OCI-LY1 (cell line): ENCODE results near the gene CACNB2.

Experiments
- CTCF ChIP-seq: fragments of 200-600 bp; sonication (generic), shearing (Covaris generic); IDR thresholded peaks from 2 replicates; pipeline ENCODE4 v1.5.1; 2017; ENCODE audit warnings: mild to moderate bottlenecking, antibody characterized with exemption, low read length, moderate library complexity, mixed read lengths
- EZH2 ChIP-seq: fragments of 200-600 bp; sonication (generic), shearing (Covaris generic); IDR thresholded peaks from 2 replicates; pipeline ENCODE4 v1.8.0; 2017; ENCODE audit warnings: borderline replicate concordance, mixed run types, mild to moderate bottlenecking, antibody characterized with exemption, low read length, moderate library complexity, mixed read lengths

- TF ChIP-seq EZH2 (no peak), CTCF (no peak)
These were observed 138.0 kb downstream of the CACNB2 start for GRCh38 chr10:18278181-18278580.
